ENCODE results near the gene OTUD3.
"Not testable (repeated sequence)": the region's sequence is repeated elsewhere in the genome, so short reads cannot be mapped to it uniquely, and the experiment has no call there.

Gene OTUD3

DNA sequence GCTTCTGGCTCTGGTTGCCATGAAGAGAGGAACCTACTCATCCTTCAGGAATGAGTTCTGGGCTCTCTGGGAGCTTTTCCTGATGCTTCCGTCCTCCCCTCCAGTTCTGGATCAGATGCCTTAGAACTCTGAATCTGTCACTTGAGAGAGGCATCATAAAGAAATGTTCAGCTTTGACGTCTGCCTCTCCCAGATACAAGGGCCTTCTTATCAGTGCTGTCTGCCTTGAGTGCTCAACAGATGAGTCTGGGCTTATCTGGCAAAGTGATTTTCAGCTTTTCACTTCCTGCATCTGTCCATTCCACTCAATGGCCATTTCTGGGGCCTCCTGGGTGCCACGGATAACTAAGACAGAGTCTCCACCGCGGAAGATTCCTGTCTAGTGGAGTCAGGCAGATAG lies 12.3 kb upstream of the OTUD3 start:
- DNase-seq, result no peak

- no peak for DNase-seq
These were observed 10.0 kb upstream of the OTUD3 start for GRCh38 chr1:19872190-19872589.

DNA sequence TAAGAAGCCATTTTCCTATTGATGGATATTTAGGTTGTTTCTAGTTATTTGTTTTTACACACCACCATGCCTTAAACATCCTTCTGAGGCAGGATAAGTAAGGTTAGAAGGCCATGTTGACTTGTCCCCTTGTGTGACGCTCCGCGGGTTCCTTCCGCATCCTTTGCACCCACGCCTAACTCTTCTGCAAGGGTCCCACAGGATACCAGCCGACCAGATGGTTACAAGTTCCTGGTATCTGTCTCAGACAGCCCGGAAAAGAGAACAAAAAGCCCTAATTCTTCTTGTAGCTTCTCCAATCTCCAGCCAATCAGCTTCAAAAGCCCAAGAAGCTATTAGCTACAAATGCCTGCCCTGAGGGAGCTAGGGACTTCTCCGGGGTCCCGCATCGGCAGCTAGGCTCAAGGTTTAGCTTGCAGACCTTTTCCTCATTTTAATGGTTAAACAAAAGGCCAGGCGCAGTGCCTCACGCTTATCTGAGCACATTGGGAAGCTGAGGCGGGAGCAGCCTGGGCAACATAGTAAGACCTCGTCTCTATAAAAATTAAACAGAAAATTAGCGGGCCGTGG lies 4.9 kb upstream of the OTUD3 start:
- no peak for DNase-seq

- DNase-seq, result no peak
These were observed 4.2 kb upstream of the OTUD3 start for GRCh38 chr1:19877821-19878636.

DNA sequence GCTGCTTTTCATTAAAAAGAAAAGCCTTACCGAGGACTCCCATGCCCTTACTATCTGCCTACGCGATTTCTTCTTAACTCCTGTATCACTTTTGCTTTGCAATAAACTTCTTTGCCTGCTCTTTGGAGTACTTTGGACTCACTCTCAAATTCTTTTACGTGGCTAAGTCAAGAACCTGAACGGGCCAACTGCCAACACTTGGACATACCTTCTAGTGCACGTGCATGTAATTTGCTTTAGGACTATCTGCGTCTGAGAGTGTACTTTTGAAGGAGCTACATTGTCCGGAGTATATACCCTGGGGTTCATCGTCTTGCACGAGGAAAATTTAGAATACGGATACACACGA lies 3.6 kb upstream of the OTUD3 start:
- no peak for DNase-seq

DNA sequence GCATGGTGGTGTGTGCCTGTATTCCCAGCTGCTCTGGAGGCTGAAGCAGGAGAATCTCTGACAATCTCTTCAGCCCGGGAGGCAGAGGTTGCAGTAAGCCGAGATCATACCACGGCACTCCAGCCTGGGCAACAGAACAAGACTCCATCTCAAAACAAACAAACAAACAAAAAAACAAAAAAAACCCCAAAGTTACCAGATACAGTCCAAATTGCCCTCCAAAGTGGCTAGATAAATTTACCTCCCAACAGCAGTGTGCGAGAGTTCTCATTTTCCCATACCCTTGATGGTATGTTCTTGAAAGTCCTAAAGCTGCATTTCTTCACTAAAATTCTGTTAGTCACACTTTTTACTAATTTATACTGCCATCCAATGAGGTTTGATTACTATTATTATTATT lies 3.0 kb upstream of the OTUD3 start:
- no peak for DNase-seq

- DNase-seq, result no peak
These were observed 2.5 kb upstream of the OTUD3 start for GRCh38 chr1:19879661-19880060.

DNA sequence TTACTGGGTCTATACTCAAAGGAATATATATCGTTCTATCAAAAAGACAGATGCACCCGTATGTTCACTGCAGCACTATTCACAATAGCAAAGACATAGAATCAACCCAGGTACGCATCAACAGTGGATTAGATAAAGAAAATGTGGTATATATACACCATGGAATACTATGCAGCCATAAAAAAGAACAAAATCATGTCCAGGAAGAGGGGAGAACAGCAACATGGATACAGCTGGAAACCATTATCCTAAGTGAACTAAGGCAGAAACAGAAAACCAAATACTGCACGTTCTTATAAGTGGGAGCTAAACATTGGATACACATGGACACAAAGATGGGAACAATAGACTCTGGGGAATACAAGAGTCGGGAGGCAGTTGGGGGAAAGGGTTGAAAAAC lies 1.4 kb upstream of the OTUD3 start:
- DNase-seq, result not testable (repeated sequence)

GRCh38 chr1:19884312-19884711 lies 2.1 kb downstream of the OTUD3 start:
- DNase-seq, result no peak

GRCh38 chr1:19885821-19886220 lies 3.6 kb downstream of the OTUD3 start:
- no peak for DNase-seq

- no peak for DNase-seq
These were observed 5.9 kb downstream of the OTUD3 start for GRCh38 chr1:19888112-19888511.

DNA sequence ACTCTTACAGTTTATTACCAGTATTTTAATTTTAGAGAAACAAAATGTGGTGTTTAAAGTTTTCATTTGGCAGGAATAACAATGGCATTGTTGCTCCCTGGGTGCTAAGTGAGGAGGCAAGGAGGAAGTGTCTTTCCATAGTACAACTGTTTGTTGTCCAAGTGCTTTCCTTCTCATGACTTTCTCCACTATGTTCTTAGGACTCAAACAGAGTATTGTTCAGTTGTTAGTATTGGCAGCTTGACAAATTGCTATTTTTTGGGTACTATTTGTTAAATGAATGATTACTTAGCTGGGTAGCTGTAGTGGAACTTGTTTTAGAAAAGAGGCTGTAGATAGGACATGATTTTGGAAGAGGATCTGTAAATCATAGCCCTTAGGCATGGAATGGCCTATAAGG lies 7.5 kb downstream of the OTUD3 start:
- no peak for DNase-seq

- no peak for DNase-seq
These were observed 9.9 kb downstream of the OTUD3 start for GRCh38 chr1:19892129-19892528.

GRCh38 chr1:19892628-19893168 lies 10.5 kb downstream of the OTUD3 start:
- DNase-seq, result no peak

DNA sequence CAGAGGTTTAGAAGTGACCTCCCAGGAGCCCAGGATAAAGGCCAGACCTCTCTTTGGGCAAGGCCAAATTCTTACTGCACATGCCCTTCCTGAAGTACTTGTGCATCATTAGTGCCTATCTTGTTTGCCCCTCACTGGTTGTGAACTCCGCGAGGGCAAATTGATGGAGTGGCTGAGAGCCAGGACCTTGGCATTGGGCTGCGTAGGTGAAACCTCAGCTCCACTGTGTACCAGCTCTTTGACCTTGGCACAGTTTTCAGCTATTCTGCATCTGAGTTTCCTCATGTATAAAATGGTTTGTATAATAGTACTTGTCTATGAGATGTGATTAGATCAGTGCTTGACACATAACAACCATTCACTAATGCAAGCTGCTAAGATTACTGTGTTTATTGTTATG lies 11.5 kb downstream of the OTUD3 start:
- no peak for DNase-seq

GRCh38 chr1:19894218-19894617 lies 12.0 kb downstream of the OTUD3 start:
- DNase-seq, result no peak

GRCh38 chr1:19901653-19902052 lies 19.5 kb downstream of the OTUD3 start:
- no peak for DNase-seq

DNA sequence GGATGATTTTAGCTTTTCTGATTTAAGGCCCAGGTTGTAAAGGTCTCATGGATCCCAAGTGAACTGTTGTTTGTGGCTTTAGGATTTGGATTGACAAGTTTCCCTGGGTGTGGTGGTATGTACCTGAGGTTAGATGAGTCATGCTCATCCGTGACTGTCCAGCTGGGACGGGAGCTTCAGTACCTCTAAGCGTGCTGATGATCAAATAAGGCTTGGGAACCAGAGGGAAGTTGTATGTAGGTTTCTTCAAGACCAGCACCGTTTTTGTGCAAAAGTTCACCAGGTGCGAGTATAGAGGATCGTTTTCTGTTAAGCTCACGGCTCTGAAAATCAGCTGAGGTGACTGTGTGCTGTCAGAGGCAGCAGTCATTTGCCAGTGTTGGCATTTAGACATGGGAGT lies 21.4 kb downstream of the OTUD3 start:
- no peak for DNase-seq

DNA sequence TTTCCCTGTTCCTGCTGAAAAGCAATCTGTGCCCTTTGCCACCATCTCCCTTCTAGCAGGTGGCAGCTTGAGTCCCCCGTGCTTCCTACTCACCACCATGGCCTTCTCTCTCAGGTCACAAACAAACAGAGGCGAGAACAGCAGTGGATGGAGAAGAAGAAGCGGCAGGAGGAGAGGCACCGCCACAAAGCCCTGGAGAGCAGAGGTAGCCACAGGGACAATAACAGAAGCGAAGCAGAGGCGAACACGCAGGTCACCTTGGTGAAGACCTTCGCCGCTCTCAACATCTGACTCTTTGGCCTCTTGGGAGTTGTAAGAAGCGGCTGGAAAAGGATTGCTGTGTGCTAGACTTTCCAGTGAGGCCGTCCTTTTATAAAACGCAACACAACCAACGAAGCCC lies 25.3 kb downstream of the OTUD3 start:
- no peak for DNase-seq

GRCh38 chr1:19909392-19909791 lies 27.2 kb downstream of the OTUD3 start:
- no peak for DNase-seq

- DNase-seq, result no peak
These were observed 27.8 kb downstream of the OTUD3 start for GRCh38 chr1:19909971-19910370.

DNA sequence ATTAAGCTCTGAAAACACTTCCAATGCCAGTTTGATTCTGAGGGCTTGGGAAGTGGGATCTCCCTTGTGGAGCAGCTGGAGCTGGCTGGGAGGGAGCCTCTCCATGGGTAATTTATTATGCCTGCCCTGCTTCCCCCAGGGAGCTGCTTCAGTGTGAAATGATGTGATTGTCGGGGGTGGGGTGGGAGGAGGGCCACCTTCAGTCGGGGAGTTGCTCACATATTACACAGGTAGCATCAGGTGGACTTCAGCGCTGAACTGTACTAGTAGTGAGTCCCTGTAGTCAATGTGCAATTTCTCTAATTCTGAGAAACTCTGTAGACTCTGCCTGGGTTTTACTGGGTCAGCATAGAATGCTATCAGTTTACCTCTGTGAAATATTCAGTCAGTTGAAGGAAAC lies 28.5 kb downstream of the OTUD3 start:
- no peak for DNase-seq

GRCh38 chr1:19918057-19918456 lies 35.9 kb downstream of the OTUD3 start:
- peak; percentile 81 for DNase-seq

- DNase-seq, result no peak
These were observed 38.0 kb downstream of the OTUD3 start for GRCh38 chr1:19920132-19920710.
